H9 (cell line): ENCODE results near the gene ARPC2. TPM values are rescaled to one million over a fixed set of nuclear protein-coding genes. Genes with fewer than 3 reads are reported as not detected.
A peak's percentile ranks its signal among the peaks of the same experiment; 100 is the strongest.

Experiments used
- DNase-seq: peaks from one replicate; pipeline ENCODE4 v3.0.0-alpha.2; 2017
- H2AFZ ChIP-seq: one replicate; pipeline ENCODE4 v1.6.1; 2013; ENCODE audit warnings: mild to moderate bottlenecking, low read length, control low read depth, moderate library complexity
- H2AK5ac ChIP-seq: 2 replicates; pipeline ENCODE4 v1.6.1; 2013; ENCODE audit warnings: low read length, control low read depth, mixed read lengths; ENCODE audit not compliant: insufficient read length
- H2BK120ac ChIP-seq: one replicate; pipeline ENCODE4 v1.6.1; 2013; ENCODE audit warnings: low read depth, mild to moderate bottlenecking, low read length, control low read depth, inconsistent platforms; ENCODE audit not compliant: poor library complexity, severe bottlenecking
- H2BK12ac ChIP-seq: 2 replicates; pipeline ENCODE4 v1.6.1; 2013; ENCODE audit warnings: low read length, control low read depth, mixed read lengths, low read depth; ENCODE audit not compliant: insufficient read length
- H2BK15ac ChIP-seq: 2 replicates; pipeline ENCODE4 v1.6.1; 2013; ENCODE audit warnings: low read depth, low read length, control low read depth
- H2BK20ac ChIP-seq: one replicate; pipeline ENCODE4 v1.6.1; 2013; ENCODE audit warnings: low read depth, mild to moderate bottlenecking, low read length, control low read depth, inconsistent platforms; ENCODE audit not compliant: poor library complexity, severe bottlenecking
- H2BK5ac ChIP-seq: 2 replicates; pipeline ENCODE4 v1.6.1; 2013; ENCODE audit warnings: low read length, control low read depth, mixed read lengths; ENCODE audit not compliant: insufficient read length
- H3K14ac ChIP-seq: 2 replicates; pipeline ENCODE4 v1.6.1; 2013; ENCODE audit warnings: low read length, control low read depth; ENCODE audit not compliant: insufficient read depth
- H3K18ac ChIP-seq: 2 replicates; pipeline ENCODE4 v1.6.1; 2013; ENCODE audit warnings: low read depth, mild to moderate bottlenecking, mixed read lengths, low read length, control low read depth; ENCODE audit not compliant: insufficient read length
- H3K23ac ChIP-seq: 2 replicates; pipeline ENCODE4 v1.6.1; 2013; ENCODE audit warnings: low read length, control low read depth, mixed read lengths, low read depth; ENCODE audit not compliant: insufficient read length
- H3K23me2 ChIP-seq: 2 replicates; pipeline ENCODE4 v1.6.1; 2013; ENCODE audit warnings: low read depth, mild to moderate bottlenecking, mixed read lengths, low read length, control low read depth; ENCODE audit not compliant: insufficient read length, poor library complexity, severe bottlenecking
- H3K27ac ChIP-seq: 2 replicates; pipeline ENCODE4 v1.5.1; 2013; ENCODE audit warnings: low read length, control low read depth, mixed read lengths, low read depth; ENCODE audit not compliant: insufficient read length
- H3K27me3 ChIP-seq: 2 replicates; pipeline ENCODE4 v1.6.1; 2013; ENCODE audit warnings: low read length, control low read depth, inconsistent platforms; ENCODE audit not compliant: insufficient read depth
- H3K4ac ChIP-seq: 2 replicates; pipeline ENCODE4 v1.6.1; 2013; ENCODE audit warnings: low read depth, mild to moderate bottlenecking, control low read depth, inconsistent platforms, low read length, moderate library complexity
- H3K4me1 ChIP-seq: 2 replicates; pipeline ENCODE4 v1.6.1; 2013; ENCODE audit warnings: low read length, control low read depth, inconsistent platforms; ENCODE audit not compliant: insufficient read depth
- H3K4me2 ChIP-seq: 2 replicates; pipeline ENCODE4 v1.6.1; 2013; ENCODE audit warnings: low read length, control low read depth, mixed read lengths; ENCODE audit not compliant: insufficient read length, insufficient read depth
- H3K56ac ChIP-seq: 2 replicates; pipeline ENCODE4 v1.6.1; 2013; ENCODE audit warnings: low read depth, mild to moderate bottlenecking, mixed read lengths, low read length, control low read depth; ENCODE audit not compliant: insufficient read length
- H3K79me1 ChIP-seq: 2 replicates; pipeline ENCODE4 v1.6.1; 2013; ENCODE audit warnings: low read depth, mild to moderate bottlenecking, moderate library complexity, low read length, control low read depth, inconsistent platforms; ENCODE audit not compliant: insufficient read depth, poor library complexity, severe bottlenecking
- H3K79me2 ChIP-seq: 2 replicates; pipeline ENCODE4 v1.6.1; 2013; ENCODE audit warnings: low read length, control low read depth, inconsistent platforms; ENCODE audit not compliant: insufficient read depth
- H3K9ac ChIP-seq: 2 replicates; pipeline ENCODE4 v1.6.1; 2013; ENCODE audit warnings: low read length, control low read depth, mixed read lengths; ENCODE audit not compliant: insufficient read length; ENCODE audit errors: extremely low read depth
- H3K9me3 ChIP-seq: one replicate; pipeline ENCODE4 v1.6.1; 2013; ENCODE audit warnings: low read depth, low read length, inconsistent platforms; ENCODE audit not compliant: control insufficient read depth
- H3T11ph ChIP-seq: one replicate; pipeline ENCODE4 v1.6.1; 2013; ENCODE audit warnings: mild to moderate bottlenecking, low read length, control low read depth, inconsistent platforms
- H4K20me1 ChIP-seq: one replicate; pipeline ENCODE4 v1.6.1; 2013; ENCODE audit not compliant: control insufficient read depth, insufficient read length, insufficient read depth
- H4K5ac ChIP-seq: 2 replicates; pipeline ENCODE4 v1.6.1; 2013; ENCODE audit warnings: low read depth, mild to moderate bottlenecking, mixed read lengths, low read length, control low read depth; ENCODE audit not compliant: insufficient read length
- H4K8ac ChIP-seq: replicated peaks from 2 replicates; pipeline ENCODE4 v1.6.1; 2013; ENCODE audit warnings: low read length, control low read depth, mixed read lengths, low read depth; ENCODE audit not compliant: insufficient read length
- H4K91ac ChIP-seq: 2 replicates; pipeline ENCODE4 v1.6.1; 2013; ENCODE audit warnings: low read depth, mild to moderate bottlenecking, moderate library complexity, mixed read lengths, low read length, control low read depth; ENCODE audit not compliant: insufficient read length
- H3K27ac Mint-ChIP-seq, 3 experiments: 2 replicates in 2 of 3; 3 replicates in 1 of 3; pipeline ENCODE4 v1.8.0; 2020 to 2021; ENCODE audit warnings: mixed read lengths in 3 of 3, mild to moderate bottlenecking in 1 of 3, moderate library complexity in 1 of 3
- H3K27me3 Mint-ChIP-seq: 2 replicates; pipeline ENCODE4 v1.8.0; 2021; ENCODE audit warnings: low read depth, mild to moderate bottlenecking, moderate library complexity, mixed read lengths
- H3K36me3 Mint-ChIP-seq, 3 experiments: 2 replicates in 2 of 3; 3 replicates in 1 of 3; pipeline ENCODE4 v1.8.0; 2020 to 2021; ENCODE audit warnings: low read depth in 3 of 3, mixed read lengths in 3 of 3; ENCODE audit not compliant: insufficient read depth in 1 of 3
- H3K4me1 Mint-ChIP-seq, 2 experiments: 2 replicates each; pipeline ENCODE4 v1.8.0; 2020; ENCODE audit warnings: mixed read lengths in 2 of 2
- H3K4me3 Mint-ChIP-seq, 2 experiments: 2 replicates in 1 of 2; 3 replicates in 1 of 2; pipeline ENCODE4 v1.8.0; 2020 to 2021; ENCODE audit warnings: mild to moderate bottlenecking in 2 of 2, mixed read lengths in 2 of 2, moderate library complexity in 1 of 2
- H3K9me3 Mint-ChIP-seq, 2 experiments: 2 replicates in 1 of 2; 3 replicates in 1 of 2; pipeline ENCODE4 v1.8.0; 2020; ENCODE audit warnings: mild to moderate bottlenecking in 2 of 2, mixed read lengths in 2 of 2, moderate library complexity in 1 of 2
- CTCF ChIP-seq: fragments of 200-600 bp; sonication (generic); conservative IDR thresholded peaks from 3 replicates; pipeline ENCODE4 v1.8.0; 2021; ENCODE audit warnings: antibody characterized with exemption, mild to moderate bottlenecking
- WGBS: extraction: QIAGEN DNeasy Blood & Tissue Kit; methylation state at CpG from one replicate; pipeline ENCODE4 v1.1.7; 2013; ENCODE audit warnings: missing lambda C conversion rate, low lambda C conversion rate, mixed read lengths; ENCODE audit not compliant: insufficient read length; ENCODE audit errors: extremely low coverage; 5-methylcytosine and 5-hydroxymethylcytosine counted together
- total RNA-seq: library from RNA; stranded (reverse); gene quantifications from 2 replicates; pipeline ENCODE4 v1.2.1, GENCODE V29; 2021

ARPC2 gene
- total RNA-seq, 1 experiment from 2014 or later, result 197 TPM

GRCh38 chr2:218244204-218244603 is 27.2 kb downstream of the ARPC2 start:
- H3K9me3 Mint-ChIP-seq, result no peaks in the 10 kb centered on the region
- H4K91ac ChIP-seq, result no peak overlapping the region
- H4K8ac ChIP-seq, result no peak overlapping the region
- H3K14ac ChIP-seq, result no peak overlapping the region
- no peak overlapping the region for H2BK120ac ChIP-seq
- H3K4me1 ChIP-seq, result no peaks in the 10 kb centered on the region
- peak overlapping the region in 1 of 3 experiments; percentile 48; a peak in 1 of 7 replicates for H3K27ac Mint-ChIP-seq
- no peak overlapping the region for H3K4ac ChIP-seq
- no peaks in the 10 kb centered on the region for H4K20me1 ChIP-seq
- no peak overlapping the region for H4K5ac ChIP-seq
- H3K4me3 Mint-ChIP-seq, result no peak overlapping the region
- no peak overlapping the region for H3K4me2 ChIP-seq
- no peak overlapping the region for H2AK5ac ChIP-seq
- no peak for DNase-seq
- H2AFZ ChIP-seq, result no peak overlapping the region
- peaks cover 41 to 98% (median 75%) of the 10 kb centered on the region in 3 experiments; a peak in 6 of 7 replicates for H3K36me3 Mint-ChIP-seq
- no peaks in the 10 kb centered on the region for H3K79me2 ChIP-seq
- no peak overlapping the region for H3K23ac ChIP-seq
- H3K27ac ChIP-seq, result no peak overlapping the region
- H3K4me1 Mint-ChIP-seq, result no peaks in the 10 kb centered on the region
- WGBS, result no CpG with 5 or more reads among the region's 1 CpG
- no peaks in the 10 kb centered on the region for H3K23me2 ChIP-seq
- TF ChIP-seq CTCF, result no peak
- no peak overlapping the region for H2BK20ac ChIP-seq
- H3K18ac ChIP-seq, result no peak overlapping the region
- H3K9ac ChIP-seq, result no peak overlapping the region
- H3K79me1 ChIP-seq, result no peaks in the 10 kb centered on the region
- no peaks in the 10 kb centered on the region for H3K9me3 ChIP-seq
- H2BK5ac ChIP-seq, result no peak overlapping the region
- no peaks in the 10 kb centered on the region for H3K27me3 Mint-ChIP-seq
- no peaks in the 10 kb centered on the region for H3K27me3 ChIP-seq
- no peak overlapping the region for H2BK12ac ChIP-seq
- no peak overlapping the region for H3K56ac ChIP-seq
- H3T11ph ChIP-seq, result no peak overlapping the region
- no peak overlapping the region for H2BK15ac ChIP-seq
